Mammary epithelial cell (primary cell): ENCODE results near the gene ALK.

Experiments used
- EZH2 ChIP-seq: IDR thresholded peaks from 2 replicates; pipeline ENCODE4 v1.6.1; 2012; ENCODE audit warnings: low read length, inconsistent platforms, borderline replicate concordance
- TF ChIP-seq, protein P1 (sequence below), 2 donors: IDR thresholded peaks in 1 of 2; conservative IDR thresholded peaks in 1 of 2; 2 replicates each; pipeline ENCODE4 v1.5.1; 2011 to 2012; ENCODE audit warnings: inconsistent platforms in 2 of 2, low read length in 2 of 2, mild to moderate bottlenecking in 2 of 2, control low read depth in 1 of 2, low read depth in 1 of 2; ENCODE audit not compliant: insufficient read depth in 1 of 2; ENCODE audit errors: extremely low read depth in 1 of 2

- TF ChIP-seq, protein P1, sequence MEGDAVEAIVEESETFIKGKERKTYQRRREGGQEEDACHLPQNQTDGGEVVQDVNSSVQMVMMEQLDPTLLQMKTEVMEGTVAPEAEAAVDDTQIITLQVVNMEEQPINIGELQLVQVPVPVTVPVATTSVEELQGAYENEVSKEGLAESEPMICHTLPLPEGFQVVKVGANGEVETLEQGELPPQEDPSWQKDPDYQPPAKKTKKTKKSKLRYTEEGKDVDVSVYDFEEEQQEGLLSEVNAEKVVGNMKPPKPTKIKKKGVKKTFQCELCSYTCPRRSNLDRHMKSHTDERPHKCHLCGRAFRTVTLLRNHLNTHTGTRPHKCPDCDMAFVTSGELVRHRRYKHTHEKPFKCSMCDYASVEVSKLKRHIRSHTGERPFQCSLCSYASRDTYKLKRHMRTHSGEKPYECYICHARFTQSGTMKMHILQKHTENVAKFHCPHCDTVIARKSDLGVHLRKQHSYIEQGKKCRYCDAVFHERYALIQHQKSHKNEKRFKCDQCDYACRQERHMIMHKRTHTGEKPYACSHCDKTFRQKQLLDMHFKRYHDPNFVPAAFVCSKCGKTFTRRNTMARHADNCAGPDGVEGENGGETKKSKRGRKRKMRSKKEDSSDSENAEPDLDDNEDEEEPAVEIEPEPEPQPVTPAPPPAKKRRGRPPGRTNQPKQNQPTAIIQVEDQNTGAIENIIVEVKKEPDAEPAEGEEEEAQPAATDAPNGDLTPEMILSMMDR (conservative IDR thresholded peaks at IDR 0.05 in 1 of 2, IDR thresholded peaks at IDR 0.05 in 1 of 2; ENCODE audit: extremely low read depth in 1 of 2, insufficient read depth in 1 of 2, low read depth in 1 of 2, low read length in 2 of 2): no peak
- no peak for TF ChIP-seq EZH2
Measured at GRCh38 chr2:29954316-29954715, 32.9 kb upstream of the ALK start.
